Tongue (tissue), 2 donors: ENCODE measurements around the gene LEO1. TPM values are rescaled to one million over a fixed set of nuclear protein-coding genes. Genes with fewer than 3 reads are reported as not detected.

Experiments used
- DNase-seq: peaks from one replicate; pipeline ENCODE4 v3.0.0-alpha.2; 2015
- total RNA-seq: library from RNA; depleted of rRNA; stranded (reverse); fragments of >200 nt; gene quantifications from one replicate; pipeline ENCODE4 v1.2.3, GENCODE V29; 2014

The LEO1 gene
- total RNA-seq: 34.3 TPM

GRCh38 chr15:51971375-51972133 lies at the start of gene LEO1:
LEO1 (minus strand) TSS chr15:51971778; CDS start chr15:51971745, 33 bp downstream.
- peak; percentile 98 for DNase-seq

GRCh38 chr15:52021128-52021671 lies 49.6 kb upstream of the LEO1 start:
- DNase-seq: peak; percentile 55

- peak; percentile 64 for DNase-seq
These were observed 48.9 kb upstream of the LEO1 start for GRCh38 chr15:52020221-52021085.

GRCh38 chr15:52019394-52020220 lies 48.0 kb upstream of the LEO1 start:
- peak; percentile 84 for DNase-seq

GRCh38 chr15:52018693-52019393 lies 47.3 kb upstream of the LEO1 start, which contains the start of gene MAPK6:
MAPK6 (plus strand) TSS chr15:52019219; CDS start chr15:52046461, 27,242 bp downstream.
- DNase-seq: peak; percentile 97

GRCh38 chr15:52018244-52018643 lies 46.7 kb upstream of the LEO1 start:
- peak; percentile 11 for DNase-seq

GRCh38 chr15:52016316-52016715 lies 44.7 kb upstream of the LEO1 start:
- no peak for DNase-seq

GRCh38 chr15:52014616-52015015 lies 43.0 kb upstream of the LEO1 start:
- no peak for DNase-seq

GRCh38 chr15:52013151-52013791 lies 41.7 kb upstream of the LEO1 start:
- no peak for DNase-seq

GRCh38 chr15:52012210-52012609 lies 40.6 kb upstream of the LEO1 start:
- DNase-seq: no peak

GRCh38 chr15:52011711-52012144 lies 40.1 kb upstream of the LEO1 start:
- DNase-seq: peak; percentile 38

- DNase-seq: no peak
These were observed 39.3 kb upstream of the LEO1 start for GRCh38 chr15:52010633-52011595.

GRCh38 chr15:52008698-52009434 lies 37.3 kb upstream of the LEO1 start:
- DNase-seq: no peak

- DNase-seq: no peak
These were observed 36.8 kb upstream of the LEO1 start for GRCh38 chr15:52008359-52008697.

- DNase-seq: no peak
These were observed 35.2 kb upstream of the LEO1 start for GRCh38 chr15:52006702-52007340.

GRCh38 chr15:52005748-52006701 lies 34.4 kb upstream of the LEO1 start:
- no peak for DNase-seq

GRCh38 chr15:52004806-52005205 lies 33.2 kb upstream of the LEO1 start:
- DNase-seq: no peak
